ENCODE measurements around the gene REEP3.

GRCh38 chr10:63593576-63593975 lies 72.4 kb downstream of the REEP3 start:
- TF ChIP-seq CTCF (conservative IDR thresholded peaks at IDR 0.05; ENCODE audit: low read depth, low read length), result no peak
- TF ChIP-seq POLR2A (IDR thresholded peaks at IDR 0.05; ENCODE audit: low read depth, low read length), result no peak

Measured in IMR-90 (cell line).